Activated CD4-positive, alpha-beta T cell treated with anti-CD3 and anti-CD28 coated beads for 48 hours (primary cell): ENCODE data around the gene PLEKHA6.
A peak's percentile ranks its signal among the peaks of the same experiment; 100 is the strongest.

Experiments
- DNase-seq: peaks from one replicate; pipeline ENCODE4 v3.0.0-alpha.2; 2020

PLEKHA6 gene

GRCh38 chr1:204377800-204378668 is 18.3 kb upstream of the PLEKHA6 start:
- DNase-seq, result peak; percentile 61

DNA sequence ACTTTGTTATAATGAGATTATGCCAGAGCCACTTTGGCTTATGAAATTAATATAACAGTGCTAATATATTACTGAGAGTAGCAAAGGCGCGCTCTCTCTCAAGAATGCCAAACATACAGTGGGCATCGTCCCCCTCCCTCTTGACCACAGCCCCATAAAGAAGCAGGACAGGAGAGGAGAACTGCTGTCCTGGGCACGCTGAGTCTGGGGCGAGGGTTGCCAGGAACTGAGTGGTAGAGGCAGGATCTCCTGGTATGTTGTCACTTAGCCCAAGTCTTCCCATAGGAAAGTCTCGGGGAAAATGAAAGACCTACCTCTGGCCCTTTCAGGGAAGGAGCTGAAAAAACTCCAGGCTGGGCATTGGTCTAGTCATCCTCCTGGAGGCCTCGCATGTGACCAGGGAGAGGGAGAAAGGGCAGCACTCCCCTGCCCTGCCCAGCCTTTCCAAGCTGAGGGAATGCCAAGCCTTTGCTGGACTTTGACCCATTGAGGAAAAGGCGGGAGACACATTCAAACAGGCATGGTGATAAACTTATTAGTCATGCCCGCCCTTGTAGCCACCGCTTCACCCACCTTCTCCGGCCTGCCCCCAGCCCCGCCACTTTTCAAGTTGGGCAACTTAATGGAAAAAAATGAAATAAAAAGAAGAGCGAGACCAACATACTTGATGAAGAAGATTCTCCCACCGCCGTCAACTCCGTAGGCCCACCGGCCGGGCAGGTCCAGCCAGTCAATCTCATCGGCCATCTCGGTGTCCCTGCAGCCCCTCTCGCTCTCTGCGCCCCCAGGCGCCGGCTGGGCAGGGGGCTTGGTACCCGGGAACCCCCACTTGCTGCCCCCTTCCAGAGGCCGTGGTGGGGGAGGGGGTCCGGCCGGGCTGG is 17.4 kb upstream of the PLEKHA6 start:
- DNase-seq, result no peak

DNA sequence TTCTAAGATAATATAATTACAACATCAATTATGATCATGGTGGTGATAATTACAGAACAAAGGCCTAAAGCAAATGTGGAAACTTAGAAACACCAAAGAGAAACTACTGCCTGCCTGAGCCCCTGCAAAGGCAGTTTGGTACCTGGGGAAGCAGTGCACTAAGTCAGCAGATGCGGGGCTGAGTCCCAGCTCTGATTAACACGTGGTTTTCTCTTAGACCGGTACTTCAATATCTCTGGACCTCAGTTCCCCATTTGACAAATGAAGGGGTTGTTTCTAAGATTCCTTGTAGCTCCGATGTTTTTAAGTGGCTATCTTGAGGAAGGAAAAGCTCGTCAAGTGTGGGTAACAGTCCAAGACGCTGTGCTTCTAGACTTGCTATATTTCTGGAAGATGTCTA is 16.7 kb upstream of the PLEKHA6 start:
- no peak for DNase-seq

- DNase-seq, result no peak
Measured at GRCh38 chr1:204373911-204374310, 14.2 kb upstream of the PLEKHA6 start.

- DNase-seq, result no peak
Measured at GRCh38 chr1:204370176-204370575, 10.4 kb upstream of the PLEKHA6 start.

DNA sequence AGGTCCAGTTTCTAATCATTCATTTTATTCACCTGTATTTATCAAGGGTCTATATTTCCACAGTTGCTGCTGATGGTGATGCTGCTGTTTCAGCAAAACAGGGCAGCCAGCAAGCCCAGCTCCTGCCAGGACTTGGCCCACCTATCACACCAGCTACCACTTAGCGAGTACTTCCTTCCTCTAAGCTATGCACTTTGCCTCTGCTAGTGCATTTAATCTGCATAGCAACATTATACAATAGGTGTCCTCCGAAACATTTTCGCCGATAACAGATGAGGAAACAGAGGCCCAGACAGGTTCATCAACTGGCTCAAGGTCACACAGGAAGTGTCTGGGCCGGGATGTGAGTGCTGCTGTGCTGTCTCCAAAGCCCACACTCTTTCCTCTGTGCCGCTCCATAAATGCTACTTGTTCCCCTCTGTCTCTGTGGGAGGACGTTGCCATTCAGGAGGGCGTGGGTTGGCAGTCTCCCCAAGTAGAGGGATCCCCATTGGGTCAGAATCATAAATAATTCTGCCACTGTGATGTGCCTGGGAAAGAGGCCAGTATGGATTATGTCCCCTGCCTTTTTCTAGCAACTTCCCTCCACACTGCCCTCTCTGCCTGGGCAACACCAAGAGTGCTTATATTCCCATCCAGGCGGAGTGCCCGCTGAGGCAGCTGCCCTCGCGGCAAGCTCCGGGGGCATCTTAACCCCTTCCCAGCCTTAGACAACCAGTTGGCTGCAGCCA is 9.4 kb upstream of the PLEKHA6 start:
- DNase-seq, result no peak

- DNase-seq, result no peak
Measured at GRCh38 chr1:204367956-204368355, 8.2 kb upstream of the PLEKHA6 start.

- DNase-seq, result no peak
Measured at GRCh38 chr1:204367193-204367858, 7.6 kb upstream of the PLEKHA6 start.

- DNase-seq, result peak; percentile 49
Measured at GRCh38 chr1:204366759-204367158, 7.0 kb upstream of the PLEKHA6 start.

- peak; percentile 82 for DNase-seq
Measured at GRCh38 chr1:204363335-204364114, 3.8 kb upstream of the PLEKHA6 start.

DNA sequence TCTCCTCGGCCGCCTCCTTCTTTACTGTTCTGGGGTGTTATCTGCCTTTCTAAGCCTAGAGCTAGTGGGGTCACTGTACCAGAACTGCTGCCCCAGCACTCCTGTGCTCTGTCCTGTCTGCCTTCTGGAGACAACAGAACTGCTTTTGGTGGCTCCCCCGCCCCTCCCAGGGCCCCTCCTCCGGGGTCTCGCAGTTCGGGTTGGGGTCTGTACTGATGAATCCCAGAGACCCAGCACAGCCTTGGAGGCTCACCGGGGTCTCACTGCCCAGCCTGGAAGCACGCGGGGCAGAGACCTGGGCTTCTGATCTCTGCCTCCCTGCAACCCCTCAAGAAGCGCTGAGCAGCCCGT is 3.2 kb upstream of the PLEKHA6 start:
- DNase-seq, result no peak

- DNase-seq, result no peak
Measured at GRCh38 chr1:204361781-204362180, 2.1 kb upstream of the PLEKHA6 start.

GRCh38 chr1:204361341-204361771 is 1.6 kb upstream of the PLEKHA6 start:
- no peak for DNase-seq

DNA sequence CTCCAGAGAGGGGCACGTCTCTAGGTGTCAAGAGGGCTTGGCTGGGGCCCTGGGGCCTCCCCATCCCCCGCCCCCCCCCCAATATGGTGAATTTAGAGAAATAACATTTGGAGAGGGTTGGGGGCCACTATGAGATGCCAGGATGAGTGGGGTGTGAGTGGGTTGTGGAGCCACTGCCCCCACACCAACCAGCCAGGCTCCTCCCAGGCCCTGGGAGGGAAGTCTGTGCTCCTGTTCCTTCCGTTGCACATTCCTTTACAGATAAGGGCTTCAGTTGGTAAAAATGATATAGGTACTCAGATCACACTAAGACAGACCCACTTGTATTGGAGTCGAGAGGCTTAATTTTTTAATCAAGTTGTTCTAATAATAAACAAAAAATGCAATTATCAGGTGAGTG is 585 bp upstream of the PLEKHA6 start:
- no peak for DNase-seq

DNA sequence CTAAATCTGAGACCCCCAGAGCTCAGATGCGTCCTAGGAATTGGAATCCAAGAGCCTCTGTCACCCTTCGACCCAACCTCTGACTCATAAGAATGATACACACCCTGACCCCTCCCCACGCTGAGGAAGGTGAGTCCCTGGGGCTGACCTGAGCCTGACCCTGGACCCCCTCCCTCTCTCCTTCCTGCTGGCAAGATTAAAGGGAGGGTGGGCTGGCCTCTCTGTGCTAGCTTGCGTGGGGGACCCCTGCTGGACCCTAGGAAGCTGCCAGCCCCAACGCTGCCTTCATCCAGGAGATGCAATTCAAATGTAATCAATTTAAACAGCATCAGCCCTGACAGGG is 627 bp downstream of the PLEKHA6 start:
- DNase-seq, result no peak

- no peak for DNase-seq
Measured at GRCh38 chr1:204358605-204359004, 1.1 kb downstream of the PLEKHA6 start.

GRCh38 chr1:204357551-204358490 is 1.9 kb downstream of the PLEKHA6 start:
- no peak for DNase-seq

DNA sequence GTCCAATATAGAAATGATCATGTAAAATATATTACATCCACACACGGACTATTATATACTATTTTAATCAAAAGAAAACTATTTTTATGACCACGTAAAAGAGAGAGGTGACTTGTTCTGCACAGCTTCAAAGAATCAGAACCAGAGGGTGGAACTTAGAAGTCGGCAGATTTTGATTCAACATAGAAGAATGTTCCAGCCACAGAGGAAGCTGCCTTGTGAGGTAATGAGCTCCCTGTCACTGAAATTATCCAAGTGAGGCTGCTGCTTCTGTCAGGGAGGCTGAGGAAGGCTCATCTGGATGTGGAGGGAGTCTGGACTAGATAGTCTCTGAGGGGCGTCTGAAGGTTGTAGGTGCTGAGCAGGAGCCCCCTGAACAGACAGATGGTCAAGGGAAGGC is 2.7 kb downstream of the PLEKHA6 start:
- DNase-seq, result no peak

DNA sequence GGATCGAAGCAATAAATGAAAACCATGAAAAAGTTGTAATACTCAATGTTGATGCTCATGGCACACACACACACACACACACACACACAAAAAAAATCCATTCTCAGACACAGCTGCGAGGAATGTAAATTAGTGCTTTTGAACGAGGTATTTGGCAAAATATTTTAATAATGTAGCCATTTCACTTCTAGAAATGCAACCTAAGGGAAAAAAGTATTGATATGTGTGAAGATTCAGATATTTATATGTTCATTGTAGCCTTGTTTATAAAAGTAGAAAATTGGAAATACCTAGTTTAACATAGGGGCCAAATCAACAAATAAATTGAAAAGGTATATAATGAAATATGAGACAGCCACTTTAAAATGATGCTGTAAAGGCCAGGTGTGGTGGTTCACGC is 3.8 kb downstream of the PLEKHA6 start:
- DNase-seq, result no peak

GRCh38 chr1:204354579-204354978 is 5.2 kb downstream of the PLEKHA6 start:
- no peak for DNase-seq
